Left renal pelvis (tissue), 4 donors: ENCODE measurements around the gene ADAMTS17. TPM values are rescaled to one million over a fixed set of nuclear protein-coding genes. Genes with fewer than 3 reads are reported as not detected.

ENCODE experiments used
- DNase-seq, 4 donors: peaks; one replicate each; pipeline ENCODE4 v3.0.0-alpha.2; 2013; ENCODE audit warnings: low read depth in 4 of 4, low spot score in 3 of 4
- polyA plus RNA-seq, 4 donors: library from polyadenylated mRNA; unstranded; fragments of 120-200 nt; gene quantifications; one replicate each; pipeline ENCODE4 v1.2.1, GENCODE V29; 2013; ENCODE audit not compliant: insufficient read length in 4 of 4

The ADAMTS17 gene
- polyA plus RNA-seq, 4 donors = 1.5 to 6.3 (median 2.0) TPM

DNA sequence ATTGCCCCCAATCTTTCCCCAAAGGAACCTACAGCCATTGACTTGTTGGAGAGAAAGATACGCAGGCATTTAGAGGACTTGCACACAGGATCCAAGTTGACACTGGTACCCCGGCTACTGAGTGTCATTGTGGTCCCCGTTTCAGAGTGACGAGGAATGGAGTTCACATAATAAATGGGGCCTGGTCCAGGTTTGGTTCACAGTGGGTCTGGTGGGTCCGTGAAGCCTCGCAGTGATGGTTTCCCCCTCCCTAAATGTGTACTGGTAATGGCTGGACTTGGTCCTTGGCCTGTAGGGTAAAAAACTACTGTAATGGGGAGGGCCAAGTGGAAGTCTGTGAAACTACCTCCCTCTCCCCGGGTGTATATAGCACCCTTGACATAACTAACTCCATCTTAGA is 376.4 kb downstream of the ADAMTS17 start:
- DNase-seq = no peak

DNA sequence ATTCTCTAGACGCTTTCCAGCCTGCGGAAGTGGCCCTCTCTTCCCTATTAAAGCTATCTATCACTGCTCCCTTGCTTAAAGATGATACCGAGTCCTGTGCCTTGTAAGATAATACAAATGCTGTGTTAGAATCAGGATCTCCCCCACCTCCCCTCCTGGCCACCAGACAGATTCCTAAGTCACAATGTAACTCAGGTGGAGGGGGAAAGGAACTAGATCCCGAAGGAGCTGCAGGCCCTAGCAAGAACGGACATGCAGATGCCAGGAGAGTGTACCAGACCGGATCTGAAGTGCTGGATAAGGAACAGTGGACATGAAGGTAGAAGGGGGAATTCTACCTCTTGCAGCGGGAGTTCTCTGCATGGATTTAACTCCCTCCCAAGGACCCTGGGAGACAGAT is 377.8 kb downstream of the ADAMTS17 start:
- no peak for DNase-seq

DNA sequence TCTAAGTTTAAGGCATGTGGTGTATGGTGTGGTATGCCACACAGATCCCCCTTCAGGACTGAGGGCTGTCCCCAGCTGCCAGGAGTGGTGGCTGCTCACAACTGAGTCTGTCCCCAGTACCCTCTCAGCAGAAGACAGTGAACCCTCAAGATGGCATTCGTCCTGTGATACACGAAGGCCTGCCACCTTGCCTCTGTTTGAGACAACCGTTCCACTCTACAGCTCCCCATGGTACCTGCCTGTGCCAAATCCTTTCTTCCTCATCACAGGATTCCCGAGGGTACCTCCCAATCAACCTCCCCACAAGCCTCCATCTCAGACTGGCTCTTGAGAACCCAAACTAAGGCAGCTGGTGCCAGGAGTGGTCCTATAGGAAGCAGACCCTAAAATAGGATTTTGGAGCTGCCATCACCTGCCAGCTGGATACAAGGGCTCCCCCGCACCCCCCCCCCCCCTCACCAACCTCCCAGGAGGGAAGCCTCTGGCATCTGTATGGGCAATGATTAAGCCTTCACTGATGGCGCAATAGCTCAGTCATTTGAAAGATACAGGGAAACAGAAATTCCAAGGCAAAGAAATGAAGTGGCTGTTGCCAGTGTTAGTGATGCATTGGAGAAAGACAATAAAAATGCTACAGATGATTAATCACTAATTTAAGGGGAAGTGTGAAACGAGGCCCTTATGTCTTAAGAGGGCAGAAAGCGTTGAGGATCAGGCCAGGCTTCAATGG is 378.5 kb downstream of the ADAMTS17 start:
- no peak for DNase-seq

DNA sequence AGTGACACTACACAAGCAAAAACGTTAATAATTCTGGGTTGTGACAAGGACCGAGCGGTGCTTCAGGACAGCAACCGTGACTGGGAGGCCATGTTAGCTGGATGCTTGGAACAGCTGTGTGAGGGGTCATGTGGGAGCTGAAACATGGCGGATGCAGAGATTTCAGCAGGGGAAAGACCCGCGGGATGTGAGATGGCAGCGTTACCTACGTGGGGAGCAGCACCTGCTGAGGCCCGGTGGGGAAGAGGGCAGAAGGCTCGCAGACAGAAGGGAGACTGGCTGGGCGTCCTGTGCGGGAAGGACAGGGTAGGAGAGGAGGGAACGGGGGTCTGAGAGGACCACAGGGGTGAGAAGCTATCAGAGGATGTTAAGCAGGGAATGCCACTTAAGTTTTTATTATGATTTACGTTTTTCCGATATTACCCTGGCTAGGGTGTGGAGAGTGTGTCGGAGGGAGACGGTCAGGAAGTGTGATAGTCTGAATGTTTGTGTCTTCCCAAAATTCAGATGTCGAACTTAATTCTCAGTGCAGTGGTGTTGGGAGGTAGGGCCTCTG is 379.7 kb downstream of the ADAMTS17 start:
- DNase-seq = no peak

DNA sequence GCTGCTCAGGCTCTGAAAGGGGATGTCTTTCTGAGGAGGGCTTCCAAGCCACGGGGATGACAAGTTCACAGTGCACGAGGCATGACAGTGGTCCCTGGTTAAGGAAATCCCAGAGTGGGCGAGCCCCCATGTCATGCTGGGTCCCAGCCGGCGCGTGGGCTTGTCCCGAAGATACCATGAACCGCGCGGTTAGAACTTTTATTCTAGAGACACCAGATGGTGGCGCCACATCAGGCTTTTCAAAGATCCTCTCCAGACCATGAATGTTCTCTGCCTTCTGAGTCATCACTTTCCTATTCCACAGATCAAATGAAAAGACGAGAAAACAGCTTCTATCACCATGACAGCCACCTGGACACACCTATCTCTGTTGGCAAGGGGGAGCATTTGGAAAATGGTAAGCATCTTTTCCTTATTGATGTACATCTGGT is 380.7 kb downstream of the ADAMTS17 start:
- DNase-seq = no peak

DNA sequence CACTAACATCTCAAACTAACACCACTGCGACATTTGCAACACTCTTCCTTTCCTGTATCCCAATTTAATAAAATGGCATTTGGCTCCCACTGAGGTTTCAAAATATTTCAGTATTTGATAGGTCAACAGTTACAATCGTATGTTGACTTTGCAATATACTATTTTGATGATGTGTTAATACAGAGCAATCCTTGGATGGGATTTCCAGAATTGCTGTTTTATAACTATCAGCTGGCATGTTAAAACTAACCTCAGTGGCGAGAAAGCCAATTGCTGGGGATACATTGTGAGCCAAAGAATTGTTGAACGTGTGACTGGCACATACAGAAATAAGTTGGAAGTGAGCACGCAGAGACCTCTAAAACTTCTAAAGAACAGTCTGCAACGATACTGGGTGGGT is 382.4 kb downstream of the ADAMTS17 start:
- no peak for DNase-seq

DNA sequence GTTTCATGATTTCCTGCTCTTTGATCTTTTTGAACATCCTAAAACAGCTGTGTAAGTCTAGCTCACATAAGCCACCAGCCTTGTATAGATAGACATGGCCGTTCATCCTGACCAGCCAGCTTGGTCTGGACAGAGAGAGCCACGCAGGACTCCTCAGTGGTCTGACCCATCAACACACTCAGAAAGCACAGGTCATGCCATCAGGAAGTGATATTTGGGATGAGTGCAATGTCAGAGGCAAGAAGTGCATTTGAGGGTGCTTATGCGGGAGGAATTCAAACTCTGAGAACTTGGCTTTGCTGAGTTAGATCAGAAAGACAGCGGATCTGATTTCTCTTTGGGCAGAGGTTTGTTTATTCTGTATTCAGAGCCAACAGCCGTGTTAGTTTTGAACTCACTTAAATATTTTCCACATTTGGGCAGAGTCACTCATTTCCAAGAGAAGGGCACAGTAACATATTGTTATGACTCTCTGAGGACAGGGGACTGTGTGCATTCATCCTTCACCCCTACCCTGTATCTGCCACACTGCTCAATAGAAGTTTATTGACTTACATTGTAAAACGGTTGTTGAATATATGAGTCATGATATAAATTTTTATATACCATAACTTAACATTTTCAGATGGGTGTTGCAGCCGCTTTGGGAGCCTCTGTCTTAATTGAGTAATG is 383.2 kb downstream of the ADAMTS17 start:
- no peak for DNase-seq

DNA sequence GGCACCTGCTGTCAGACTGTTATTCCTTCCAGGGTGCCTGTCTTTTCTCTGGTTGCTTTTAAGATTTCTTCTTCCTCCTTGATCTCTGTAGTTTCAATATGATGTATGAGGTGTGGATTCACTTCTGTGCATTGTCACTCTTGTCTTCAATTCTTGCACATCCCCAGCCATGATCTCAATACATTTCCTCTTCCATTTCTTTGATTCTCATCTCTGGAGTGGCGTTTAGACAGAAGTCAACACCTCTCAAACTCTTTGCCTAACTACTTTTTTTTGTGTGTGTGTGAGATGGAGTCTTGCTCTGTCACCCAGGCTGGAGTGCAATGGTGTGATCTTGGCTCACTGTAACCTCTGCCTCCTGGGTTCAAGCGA is 384.1 kb downstream of the ADAMTS17 start:
- DNase-seq = no peak

DNA sequence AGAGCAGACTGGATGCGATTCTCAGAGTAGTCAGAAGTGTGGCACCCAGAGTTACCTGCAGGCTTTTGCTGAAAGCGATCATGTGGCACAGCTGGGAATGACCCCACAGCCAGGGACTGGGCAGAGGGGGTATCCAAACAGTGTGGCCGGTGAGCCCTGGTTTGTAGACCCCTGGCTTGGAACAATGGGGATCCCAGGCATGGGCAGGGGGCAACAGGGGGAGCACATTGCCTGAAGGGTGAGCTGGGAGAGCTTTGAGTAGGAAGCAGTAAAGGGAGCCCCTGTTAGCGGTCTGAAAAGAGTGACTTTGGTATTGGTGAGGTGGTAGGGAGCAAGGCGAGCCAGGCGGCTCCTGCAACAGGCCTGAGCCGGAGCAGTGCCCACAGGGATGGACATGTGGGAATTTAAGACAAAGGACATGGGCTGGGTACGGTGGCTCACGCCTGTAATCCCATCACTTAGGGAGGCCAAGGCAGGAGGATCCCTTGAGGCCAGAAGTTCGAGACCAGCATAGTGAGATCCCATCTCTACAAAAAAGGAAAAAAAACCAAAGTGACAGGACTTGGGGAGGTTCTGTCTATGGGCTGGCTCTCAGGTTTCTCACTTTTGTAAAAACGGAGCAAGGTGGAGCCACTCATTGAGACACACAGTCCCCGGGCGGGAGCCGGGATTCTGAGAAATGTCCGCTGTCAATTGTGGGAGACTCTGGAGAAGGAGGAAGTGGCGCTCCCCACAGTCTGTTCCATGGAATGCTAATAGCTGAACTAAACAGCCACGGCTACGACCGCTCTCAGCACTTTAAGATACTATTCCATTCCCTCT is 384.7 kb downstream of the ADAMTS17 start:
- DNase-seq = no peak

DNA sequence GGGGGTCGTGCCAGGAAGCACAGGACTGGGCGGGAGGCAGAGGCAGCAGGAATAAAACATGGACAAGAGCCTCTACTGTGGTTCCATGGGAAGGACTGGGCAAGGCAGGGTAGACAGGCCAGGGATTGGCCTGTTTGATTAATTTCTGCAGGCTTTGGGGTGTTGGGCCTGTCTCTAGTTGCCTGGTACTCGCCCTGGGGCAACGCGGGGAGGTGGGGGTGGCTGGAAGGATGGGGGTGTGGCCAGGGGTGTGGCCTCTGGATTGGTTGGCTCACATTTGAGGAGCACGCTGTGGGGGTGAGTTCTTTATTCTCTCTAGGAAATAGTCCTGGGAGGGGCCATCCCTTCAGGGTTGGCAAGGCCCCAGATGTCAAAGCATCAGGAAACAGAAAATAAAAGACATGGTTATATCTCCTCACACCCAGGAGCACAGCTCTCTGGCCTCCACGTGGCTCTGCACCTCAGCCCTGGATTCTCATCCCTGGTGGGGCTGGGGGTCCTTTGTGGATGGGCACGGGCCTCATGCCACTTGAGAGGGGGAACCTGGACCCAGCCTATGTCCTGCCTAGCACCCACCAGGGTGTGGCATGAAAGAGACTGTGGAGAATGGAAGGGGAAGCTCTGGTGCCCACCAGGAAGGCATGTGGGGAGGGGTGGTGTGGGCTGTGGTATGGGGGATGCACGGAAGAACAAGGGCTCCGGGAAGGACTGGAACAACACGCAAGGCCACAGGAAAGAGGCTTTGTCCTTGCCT is 385.6 kb downstream of the ADAMTS17 start:
- DNase-seq = no peak

DNA sequence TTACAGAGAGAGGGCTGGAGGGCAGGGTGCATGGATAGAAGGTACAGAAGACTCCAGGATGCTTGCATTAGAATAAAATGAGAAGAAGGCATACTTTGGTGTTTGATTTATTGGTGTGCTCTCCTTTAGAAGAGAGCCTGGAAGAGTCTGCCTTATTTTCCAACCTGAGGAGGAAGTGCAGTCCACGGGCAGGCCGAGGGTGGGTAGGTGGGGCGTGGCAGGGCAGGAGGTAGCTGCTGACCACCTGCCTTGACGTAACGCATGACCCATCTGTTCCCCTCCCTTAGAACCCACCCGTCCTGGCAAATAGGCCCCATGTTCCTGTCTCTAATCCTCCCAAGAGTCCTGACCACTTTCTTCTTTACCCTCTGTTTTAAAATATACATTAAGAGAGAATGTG is 386.2 kb downstream of the ADAMTS17 start:
- DNase-seq = no peak

DNA sequence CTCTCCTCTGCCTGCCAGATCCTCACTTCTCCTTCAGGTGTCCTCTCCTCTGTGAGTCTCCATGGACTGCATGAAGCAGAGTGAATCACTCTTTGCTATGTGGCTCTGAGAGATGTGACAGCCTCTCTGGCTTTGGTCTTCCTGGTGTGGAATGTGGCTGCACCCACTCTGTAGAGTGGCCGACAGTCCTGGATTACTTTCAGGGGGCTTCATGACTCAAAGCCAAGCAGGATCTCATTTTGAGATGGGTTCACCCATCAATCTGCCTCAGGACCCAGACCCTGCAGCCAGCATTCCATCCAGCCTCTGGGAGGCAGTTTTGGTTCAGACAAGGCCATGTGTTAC is 386.6 kb downstream of the ADAMTS17 start:
- DNase-seq = no peak

DNA sequence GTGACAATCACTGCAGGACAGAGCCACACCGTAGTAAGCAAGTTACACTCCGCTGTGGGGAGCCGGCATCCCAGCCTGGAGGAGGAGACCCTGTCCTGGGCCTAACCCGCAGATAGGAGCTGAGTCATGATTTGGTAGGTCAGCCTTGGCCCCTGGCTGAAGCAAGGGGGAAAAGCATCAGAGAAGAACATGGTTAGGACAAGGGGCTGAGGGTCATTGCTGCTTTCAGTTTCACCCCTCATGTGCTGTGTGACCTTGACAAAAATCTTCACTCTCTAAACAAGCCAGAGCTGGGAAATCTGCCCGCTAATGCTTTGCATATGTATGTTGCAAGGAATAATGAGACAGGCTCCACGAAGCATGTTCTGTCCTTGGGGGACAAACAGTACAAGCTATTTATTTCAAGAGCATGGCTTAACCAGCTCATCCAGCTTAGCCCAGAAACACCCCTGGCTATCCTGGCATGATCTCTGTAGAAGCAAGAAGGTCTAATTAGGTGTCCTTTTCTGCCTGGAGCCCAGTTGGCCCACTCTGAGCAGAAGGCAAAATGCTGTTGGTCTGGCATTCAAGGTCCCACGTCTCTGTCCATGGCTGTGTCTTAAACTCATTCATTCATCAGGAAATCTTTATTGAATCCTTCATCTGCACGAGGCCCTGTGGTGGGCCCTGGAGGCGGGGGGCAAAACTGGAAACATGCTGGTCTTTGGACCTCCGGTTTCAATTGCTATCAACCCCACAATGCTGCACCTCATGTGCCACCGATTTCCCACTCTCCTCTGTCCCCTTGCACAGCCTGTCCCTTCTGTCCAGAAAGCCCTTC is 387.2 kb downstream of the ADAMTS17 start:
- no peak for DNase-seq

DNA sequence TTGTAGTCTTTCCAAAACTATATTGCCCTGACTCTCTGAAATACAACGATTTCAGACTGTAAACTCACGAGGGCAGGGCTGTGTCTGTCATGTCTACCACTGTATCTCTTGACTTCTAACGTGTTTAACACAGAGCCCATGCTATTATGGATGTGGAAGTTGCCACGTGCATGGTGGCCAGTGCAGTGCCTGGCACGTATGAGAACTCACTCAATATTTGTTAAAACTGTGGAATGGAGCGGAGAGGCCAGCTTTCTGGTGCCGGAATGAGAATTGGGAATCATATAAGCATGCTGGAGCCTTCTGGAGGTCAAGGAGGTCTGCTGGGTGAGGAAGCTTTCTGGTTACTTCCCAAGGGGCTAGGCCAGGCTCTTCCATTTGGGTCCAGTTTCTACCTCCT is 387.9 kb downstream of the ADAMTS17 start:
- no peak for DNase-seq

DNA sequence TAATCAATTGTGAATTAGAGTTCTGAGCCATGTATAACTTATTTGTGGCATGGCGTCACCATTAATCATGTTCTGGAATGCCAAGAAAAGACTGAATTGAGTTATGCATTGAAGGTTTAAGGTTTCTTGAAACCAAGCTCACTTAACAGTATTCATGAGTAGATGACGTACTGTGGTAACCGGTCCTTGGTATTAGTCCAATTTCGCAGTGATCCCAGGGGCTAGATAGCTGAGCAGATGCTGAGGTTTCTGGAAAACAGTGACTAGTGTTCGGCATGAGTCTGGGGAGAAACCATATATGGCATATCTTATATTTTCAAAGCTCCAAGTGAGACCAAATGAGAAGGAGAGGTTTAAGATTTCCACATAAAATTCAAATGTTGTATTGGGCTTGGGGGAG is 390.3 kb downstream of the ADAMTS17 start:
- no peak for DNase-seq

DNA sequence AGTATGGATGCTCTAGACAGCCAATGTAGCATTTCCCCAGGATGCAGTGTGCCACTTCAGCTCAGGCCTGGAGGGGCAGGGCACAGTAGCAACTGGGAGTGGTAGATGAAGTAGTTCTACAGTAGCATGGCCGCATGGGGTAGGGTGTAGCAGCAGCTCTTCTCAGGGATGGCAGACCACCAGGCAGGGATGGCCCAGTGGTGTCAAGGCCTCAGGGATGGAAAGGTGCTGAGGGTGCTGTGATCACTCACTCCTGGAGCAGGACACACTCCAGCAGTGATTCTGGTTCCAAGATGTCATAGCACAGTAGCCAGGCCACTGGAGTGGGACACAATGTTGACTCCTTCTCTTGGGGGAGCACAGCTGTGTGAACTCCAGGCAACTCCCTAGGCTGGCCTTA is 397.6 kb downstream of the ADAMTS17 start:
- no peak for DNase-seq

DNA sequence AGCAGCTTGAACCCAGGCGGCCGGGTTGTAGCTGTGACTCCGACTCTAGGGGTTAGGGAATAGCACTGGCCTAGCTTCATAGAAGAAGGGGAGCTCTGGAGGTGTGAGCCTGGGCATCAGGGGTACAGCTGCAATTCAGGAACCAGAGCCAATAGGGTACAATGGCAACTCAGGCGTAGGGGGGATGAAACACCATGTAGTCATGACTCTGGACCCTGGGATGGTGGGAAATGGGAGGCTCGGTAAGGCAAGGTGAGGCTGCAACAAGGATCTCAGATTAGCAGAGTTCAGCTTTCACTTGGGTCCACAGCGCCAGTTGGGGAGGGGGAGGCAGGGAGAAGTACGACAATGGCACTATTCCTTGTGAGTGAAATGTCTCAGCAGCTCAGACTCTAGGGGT is 398.3 kb downstream of the ADAMTS17 start:
- no peak for DNase-seq

DNA sequence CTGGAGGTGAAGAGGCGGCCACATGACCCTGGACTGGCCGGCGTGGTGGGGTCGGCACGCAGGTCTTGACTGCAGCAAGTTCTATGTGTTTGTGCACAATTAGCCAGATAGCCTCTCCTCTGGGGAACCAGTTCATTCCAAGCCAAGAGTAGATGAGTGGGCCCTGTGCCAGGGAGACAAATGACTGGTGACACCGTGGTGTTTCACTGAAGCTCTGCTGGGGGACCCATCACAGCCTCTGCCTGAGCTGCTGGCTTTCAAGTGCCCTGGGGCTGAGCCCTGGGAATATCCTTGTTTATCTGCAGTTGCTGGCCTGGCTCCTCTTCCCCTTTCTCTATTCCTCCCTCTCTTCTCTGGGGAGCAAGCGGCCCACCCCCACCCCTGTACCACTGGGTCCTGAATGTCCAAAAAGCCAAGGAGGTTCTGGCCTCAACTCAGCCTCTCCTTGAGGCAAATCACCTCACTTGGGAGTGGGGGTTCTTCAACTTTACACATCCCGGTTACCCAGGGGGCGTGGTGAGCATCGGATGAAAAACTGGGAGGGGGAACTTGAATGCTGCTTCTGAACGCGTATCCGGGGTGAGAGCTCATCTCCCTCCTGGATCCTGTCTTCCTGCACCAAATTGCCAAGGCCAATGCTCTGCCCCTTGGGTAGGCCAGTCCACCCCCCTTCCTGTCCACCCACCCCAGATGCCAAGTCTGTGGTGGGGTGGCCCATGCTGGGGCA is 408.9 kb downstream of the ADAMTS17 start:
- DNase-seq = no peak
